Kasumi-1 (cell line): Measurements from ENCODE around the gene OR5A1.
A peak's percentile ranks its signal among the peaks of the same experiment; 100 is the strongest.
"Not testable (repeated sequence)": the region's sequence is repeated elsewhere in the genome, so short reads cannot be mapped to it uniquely, and the experiment has no call there.

Experiments used
- DNase-seq, 2 experiments: peaks; one replicate each; lab custom pipeline; 2025; lab: John Stamatoyannopoulos, UW

OR5A1 gene

GRCh38 chr11:59436169-59436568, at the start of gene OR5A1:
Gene OR5A1, plus strand, starts transcription at chr11:59436469. Its CDS starts 6,700 bp downstream, at chr11:59443169.
- DNase-seq, result no peak

GRCh38 chr11:59394186-59394585, 42.1 kb upstream of the OR5A1 start:
- no peak for DNase-seq

GRCh38 chr11:59400461-59401261, 35.6 kb upstream of the OR5A1 start:
- DNase-seq, result no peak

DNA sequence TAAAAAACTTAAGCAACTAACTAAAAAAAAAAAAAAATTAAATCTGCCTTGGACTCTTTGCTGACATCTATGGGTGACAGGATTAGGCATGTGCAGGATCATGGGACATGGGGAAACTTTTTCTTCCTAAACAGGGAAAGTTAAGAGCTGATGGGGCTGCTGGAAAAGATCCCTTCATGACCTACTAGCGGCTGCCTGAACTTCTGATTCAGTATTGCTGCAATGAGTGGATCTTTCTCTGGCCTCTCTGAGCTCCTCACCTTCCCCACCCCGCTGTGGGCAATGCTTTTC, 35.1 kb upstream of the OR5A1 start:
- no peak for DNase-seq

DNA sequence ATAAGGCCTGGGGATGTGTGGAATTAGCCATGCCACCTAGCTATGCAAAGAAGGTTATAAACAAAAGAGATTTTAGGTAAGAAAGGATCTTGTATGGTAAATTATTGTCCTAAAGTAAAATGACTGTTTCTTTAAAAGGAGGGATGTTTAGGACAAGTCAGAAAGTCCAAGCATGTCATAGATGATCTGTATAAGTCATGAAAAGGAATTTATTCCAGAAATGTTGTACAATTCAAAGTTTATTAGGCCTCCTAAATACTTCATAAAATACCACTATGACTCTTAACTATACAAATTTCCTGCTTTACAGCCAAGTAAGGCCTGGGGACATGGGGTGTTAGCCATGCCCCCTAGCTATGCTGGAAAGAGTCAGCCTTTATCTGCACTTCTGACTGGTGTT, 32.7 kb upstream of the OR5A1 start:
- peak in 1 of 2 experiments; percentile 3 for DNase-seq

DNA sequence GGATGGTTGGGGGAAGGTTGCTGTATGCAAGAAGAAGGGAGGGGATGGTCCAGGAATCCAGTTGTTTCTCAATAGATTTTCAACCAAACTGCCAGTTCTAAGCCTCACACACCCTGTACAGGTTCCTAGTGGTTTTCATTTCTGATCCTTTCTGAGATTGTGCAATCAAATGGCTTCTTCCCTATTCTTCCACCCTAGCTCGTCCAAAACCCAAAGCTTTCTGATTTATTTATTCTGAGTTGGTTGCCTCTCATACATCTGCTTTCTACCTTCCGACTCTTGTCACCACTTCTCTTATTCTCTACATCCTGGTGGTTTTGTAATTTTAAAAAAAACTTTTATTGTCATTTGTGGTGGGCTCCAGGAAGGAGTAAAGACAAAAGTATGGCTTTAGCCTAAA, 22.6 kb upstream of the OR5A1 start:
- peak; percentile 93 to 94 for DNase-seq

DNA sequence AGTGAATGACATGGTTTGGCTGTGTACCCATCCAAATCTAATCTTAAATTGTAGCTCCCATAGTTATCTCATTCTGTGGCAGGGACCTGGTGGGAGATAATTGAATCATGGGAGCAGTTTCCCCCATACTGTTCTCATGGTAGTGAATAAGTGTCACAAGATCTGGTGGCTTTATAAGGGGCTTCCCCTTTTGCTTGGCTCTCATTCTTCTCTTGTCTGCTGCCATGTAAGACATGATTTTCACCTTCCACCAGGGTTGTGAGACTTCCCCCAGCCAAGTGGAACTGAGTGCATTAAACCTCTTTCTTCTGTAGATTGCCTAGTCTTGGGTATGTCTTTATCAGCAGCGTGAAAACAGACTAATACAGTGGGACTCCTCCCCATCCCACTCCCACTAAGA, 21.2 kb upstream of the OR5A1 start:
- peak in 1 of 2 experiments; percentile 19 for DNase-seq

GRCh38 chr11:59416613-59417012, 19.7 kb upstream of the OR5A1 start:
- no peak for DNase-seq

DNA sequence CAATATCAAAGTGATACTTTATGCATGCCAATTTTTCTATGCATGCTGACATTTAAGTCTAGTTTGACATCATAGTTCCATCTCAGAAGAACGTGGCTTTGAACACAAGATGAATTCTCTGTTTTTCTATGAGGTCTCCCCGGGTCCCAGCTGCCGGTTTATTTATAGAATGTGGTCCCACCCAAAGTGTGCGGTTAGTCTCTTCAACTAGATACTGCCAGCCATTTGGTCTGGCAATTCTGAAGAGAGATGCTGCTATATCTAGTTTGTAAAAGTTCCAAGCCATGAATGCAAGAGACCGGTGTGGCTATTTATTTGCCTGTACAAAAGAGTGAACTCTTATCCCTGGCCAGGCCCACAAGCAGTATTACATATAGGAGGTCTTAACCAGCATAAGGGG, 19.2 kb upstream of the OR5A1 start:
- no peak for DNase-seq

DNA sequence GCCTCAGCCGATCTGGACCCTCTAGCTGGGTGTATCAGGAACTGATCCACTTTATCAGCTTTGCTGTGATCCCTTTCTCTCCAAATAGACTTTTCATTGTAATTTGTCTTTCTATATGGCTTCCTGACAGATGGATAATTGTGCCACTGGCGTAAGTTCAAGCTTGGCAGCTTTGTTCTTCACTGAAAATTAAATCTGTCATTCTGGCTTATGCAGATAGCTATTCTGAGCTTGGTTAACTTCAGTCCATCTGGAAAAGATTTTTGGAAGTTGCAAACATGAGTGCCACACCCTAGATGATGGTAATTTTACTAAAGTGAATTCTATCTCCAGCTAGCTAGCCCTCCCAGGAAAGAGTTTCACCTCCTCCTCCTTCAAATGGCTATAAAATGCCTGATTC, 18.1 kb upstream of the OR5A1 start:
- DNase-seq, result no peak

DNA sequence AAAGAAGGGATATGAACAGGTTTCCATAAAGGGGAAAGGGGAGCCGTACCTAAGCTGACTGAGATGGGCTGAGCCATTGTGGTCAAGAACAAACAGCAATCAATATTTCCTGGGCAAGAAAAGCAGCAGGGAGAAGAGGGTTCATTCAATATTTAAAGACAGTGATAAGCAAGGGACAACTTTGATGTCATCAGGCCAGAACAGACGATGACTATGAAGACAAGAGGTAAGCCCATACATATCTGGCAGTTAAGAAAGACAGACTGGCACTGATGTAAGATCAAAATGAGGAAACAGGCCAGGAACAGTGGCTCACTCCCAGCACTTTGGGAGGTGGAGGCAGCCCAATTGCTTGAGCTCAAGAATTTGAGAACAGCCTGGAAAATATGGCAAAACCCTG, 12.4 kb upstream of the OR5A1 start:
- DNase-seq, result no peak

DNA sequence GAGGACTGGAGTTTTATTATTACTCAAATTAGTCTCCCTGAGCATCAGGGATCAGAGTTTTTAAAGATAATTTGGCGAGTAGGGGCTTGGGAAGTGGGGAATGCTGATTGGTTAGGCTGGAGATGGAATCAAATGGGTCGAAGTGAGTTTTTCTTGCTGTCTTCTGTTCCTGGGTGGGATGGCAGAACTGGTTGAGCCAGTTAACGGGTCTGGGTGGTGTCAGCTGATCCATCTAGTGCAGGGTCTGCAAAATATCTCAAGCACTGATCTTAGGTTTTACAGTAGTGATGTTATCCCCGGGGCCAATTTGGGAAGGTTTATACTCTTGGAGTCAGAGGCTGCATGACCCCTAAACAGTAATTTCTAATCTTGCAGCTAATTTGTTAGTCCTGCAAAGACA, 11.1 kb upstream of the OR5A1 start:
- DNase-seq, result no peak

DNA sequence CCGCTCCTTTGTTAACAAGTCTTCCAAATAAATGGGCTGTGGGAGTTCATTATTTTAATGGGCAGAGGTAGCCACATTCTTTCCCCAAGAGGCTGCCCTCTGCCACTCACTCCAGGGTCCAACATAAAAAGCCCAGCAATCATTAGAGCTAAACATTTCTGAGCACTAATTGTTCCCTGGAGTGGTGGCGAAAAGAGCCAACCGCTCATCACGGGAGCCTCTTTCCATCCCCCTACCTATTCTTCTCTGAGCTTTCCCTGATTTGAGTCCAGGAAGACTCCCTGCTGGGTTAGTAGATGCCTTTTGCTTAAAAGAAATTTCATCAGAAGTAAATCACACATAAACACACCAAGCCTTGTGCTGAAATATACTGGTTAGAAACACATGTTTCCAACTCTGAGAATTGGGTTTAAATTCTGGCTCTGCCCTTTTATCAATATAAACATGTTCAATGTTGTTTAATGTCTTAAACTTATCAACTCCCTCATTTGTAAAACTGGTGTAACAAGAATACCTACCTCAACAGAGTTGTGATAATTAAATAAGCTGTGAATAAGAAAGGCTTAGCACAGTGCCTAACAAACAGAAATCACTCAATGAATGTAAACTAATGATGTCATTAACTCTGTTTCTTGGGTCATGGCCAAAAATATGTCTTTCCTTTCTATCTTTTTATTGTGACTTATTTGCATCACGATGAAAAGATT, 9.8 kb upstream of the OR5A1 start, which contains the start of gene OR5A2:
OR5A2 (minus strand) TSS at position 53 of the 707 bp plus-strand sequence. CDS start 3,460 bp downstream, outside the sequence.
- no peak for DNase-seq

DNA sequence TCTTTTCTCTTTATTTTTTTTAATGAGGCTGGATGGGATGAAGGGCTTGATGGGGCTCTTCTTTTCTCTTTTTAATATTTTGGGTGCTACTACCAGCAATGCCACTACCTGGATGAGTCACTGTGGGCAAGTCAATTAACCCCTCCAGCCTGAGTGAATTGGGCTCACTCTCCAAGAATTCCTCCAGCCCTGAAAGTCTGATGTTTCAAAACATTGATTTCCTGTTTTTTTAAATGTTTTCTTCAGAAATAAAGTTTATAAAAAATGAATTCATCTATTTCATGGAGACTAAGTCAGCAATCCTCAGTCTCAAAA, 9.2 kb upstream of the OR5A1 start:
- no peak for DNase-seq

DNA sequence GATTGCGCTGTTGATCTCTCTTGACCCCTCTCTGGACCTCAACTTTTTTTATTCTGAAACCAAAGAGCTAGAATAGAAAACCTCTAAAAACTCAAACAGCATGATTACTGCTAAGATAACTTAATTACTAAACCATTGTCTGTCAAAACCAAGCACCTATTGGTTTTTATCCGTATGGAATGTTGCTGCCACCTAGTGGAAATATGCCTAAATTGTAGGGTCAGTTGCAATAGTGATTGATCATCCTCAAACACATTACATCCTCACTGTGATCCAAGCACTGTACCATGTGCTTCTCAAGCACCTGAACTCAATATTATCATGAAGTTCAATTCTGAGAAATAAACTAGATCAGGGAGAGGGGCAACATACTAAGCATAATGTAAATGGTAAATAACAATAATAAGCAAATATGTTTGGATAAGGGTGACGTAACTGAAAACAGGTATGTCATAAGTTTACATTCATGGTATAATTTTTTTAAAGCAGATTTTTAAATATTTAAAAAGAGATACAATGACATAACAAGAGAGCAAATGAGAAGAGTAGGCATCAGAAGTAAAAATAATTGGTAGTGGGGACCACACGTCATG, 6.2 kb upstream of the OR5A1 start:
- DNase-seq, result peak; percentile 57 to 76

- DNase-seq, result no peak
These were observed 1.5 kb downstream of the OR5A1 start for GRCh38 chr11:59437770-59438169.

DNA sequence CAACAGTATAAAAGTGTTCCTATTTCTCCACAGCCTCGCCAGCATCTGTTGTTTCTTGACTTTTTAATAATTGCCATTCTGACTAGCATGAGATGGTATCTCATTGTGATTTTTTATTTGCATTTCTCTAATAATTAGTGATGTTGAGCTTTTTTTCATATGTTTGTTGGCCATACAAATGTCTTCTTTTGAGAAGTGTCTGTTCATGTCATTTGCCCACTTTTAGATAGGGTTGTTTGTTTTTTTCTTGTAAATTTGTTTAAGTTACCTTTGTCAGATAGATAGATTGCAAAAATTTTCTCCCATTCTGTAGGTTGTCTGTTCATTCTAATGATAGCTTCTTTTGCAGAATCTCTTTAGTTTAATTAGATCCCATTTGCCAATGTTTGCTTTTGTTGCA, 9.4 kb downstream of the OR5A1 start:
- not testable (repeated sequence) for DNase-seq

DNA sequence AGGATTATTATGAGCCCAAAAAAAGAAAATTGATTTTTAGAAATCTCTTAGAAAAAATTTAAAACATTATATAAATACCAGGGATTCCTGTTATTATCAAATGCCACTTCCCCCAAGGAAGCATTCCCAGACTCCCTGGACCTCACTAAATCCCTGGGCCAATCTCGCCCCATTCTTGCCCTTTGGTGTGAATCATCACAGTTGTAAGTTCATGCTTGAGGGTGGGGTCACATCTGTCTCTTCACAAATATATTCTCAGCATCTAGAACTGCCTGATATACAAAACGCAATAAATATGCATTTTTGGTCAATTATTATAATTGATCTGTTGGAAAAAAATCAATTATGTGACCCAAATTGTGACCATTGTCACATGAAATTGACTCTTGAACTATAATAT, 12.2 kb downstream of the OR5A1 start:
- DNase-seq, result no peak

DNA sequence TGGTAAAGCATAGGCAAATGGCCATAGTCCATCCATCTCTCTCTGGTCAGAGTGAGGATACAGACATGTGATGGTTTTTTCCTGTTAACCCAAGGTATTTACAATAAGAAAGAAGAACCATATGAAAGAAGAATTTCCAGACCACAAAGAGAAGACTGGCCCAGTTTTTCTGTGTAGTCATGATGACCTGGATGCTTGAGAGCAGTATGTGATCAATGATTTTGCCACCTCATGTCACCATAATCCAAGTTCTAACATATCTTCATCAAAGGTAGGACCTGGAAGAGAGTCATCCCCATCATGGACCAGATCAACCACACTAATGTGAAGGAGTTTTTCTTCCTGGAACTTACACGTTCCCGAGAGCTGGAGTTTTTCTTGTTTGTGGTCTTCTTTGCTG, 20.4 kb downstream of the OR5A1 start, which contains the start of gene OR4D6:
OR4D6 (plus strand) TSS at position 301 of the 400 bp plus-strand sequence; CDS start at position 301, 0 bp downstream.
- DNase-seq, result no peak

DNA sequence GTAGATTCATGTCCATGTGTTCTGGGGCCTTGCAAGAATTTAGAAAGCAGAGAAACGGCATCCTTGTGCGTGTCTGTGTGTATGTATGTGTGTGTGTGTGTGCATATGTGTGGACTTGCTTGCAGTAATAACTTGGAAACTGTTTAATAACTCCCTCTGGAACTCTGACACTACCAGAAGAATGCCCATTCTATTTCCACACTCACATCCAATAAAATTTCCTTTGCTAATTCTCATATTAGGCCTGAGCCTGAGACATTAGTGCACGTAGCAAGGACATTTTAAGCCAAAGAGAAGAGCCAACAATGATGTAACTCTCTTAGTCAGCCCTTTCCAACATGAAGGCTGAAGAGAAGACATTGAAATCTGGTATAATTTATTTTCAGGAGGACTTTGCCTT, 23.6 kb downstream of the OR5A1 start:
- no peak for DNase-seq

DNA sequence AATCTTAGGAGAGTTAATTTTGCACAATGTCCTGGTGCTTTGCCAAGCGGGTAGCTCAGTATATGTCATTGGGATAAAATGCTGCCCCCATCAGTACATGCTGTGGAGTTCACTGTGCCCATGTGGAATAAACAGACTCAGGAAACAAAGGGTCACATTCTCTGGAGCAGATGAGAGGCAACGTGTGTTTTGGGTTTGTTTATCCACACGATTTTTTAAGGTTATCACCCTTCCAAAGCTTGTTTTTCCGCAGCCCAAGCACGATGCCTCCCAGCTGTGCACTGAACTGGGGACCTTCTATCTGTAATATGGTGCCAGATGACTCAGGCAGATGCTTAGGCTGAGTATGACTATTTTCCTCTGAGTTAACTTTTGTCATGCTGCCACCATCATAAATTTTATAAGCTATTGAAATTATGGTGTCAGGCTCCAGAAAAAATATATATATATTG, 26.9 kb downstream of the OR5A1 start:
- no peak for DNase-seq

GRCh38 chr11:59473015-59473414, 36.7 kb downstream of the OR5A1 start, which contains the start of gene OR4D10:
Gene OR4D10, plus strand, starts transcription at chr11:59473315. Its CDS starts 4,115 bp downstream, at chr11:59477430.
- no peak for DNase-seq

DNA sequence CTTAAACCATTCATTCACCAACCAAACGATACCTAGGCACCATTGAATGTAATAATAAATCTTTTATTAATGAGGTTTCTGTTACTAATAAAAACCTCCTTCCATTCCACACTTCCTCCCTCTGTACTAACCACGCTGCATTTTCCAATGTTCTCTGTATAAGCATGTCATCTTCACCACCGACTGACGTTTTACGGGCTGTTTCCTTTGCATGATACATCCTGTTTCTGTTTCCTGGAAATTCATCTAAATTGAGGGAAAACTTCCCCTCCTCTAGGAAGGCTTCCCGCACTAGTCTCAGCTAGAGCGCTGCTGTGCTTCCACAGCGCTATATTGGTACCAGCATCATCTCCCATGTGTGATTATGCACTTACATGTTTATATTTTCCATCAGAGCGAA, 38.9 kb downstream of the OR5A1 start:
- no peak for DNase-seq
